ENCODE measurements around the gene QPRT.

GRCh38 chr16:29680180-29680598 lies 1.2 kb downstream of the QPRT start:
- TF ChIP-seq CTCF (tag by site-specific recombination; IDR thresholded peaks at IDR 0.05) (no peak), ZFP37 (tag by site-specific recombination; IDR thresholded peaks at IDR 0.05) (no peak), ZNF174 (tag by site-specific recombination; IDR thresholded peaks at IDR 0.05) (no peak)
